Measurements from ENCODE around the gene DDX55. TPM values are rescaled to one million over a fixed set of nuclear protein-coding genes. Genes with fewer than 3 reads are reported as not detected.

DDX55 gene
- total and polyA plus RNA-seq, 2 experiments from 2014 or later: 39.8 to 53.3 TPM

GRCh38 chr12:123614531-123614930, 12.6 kb downstream of the DDX55 start (continued):
- TF ChIP-seq, protein P1, sequence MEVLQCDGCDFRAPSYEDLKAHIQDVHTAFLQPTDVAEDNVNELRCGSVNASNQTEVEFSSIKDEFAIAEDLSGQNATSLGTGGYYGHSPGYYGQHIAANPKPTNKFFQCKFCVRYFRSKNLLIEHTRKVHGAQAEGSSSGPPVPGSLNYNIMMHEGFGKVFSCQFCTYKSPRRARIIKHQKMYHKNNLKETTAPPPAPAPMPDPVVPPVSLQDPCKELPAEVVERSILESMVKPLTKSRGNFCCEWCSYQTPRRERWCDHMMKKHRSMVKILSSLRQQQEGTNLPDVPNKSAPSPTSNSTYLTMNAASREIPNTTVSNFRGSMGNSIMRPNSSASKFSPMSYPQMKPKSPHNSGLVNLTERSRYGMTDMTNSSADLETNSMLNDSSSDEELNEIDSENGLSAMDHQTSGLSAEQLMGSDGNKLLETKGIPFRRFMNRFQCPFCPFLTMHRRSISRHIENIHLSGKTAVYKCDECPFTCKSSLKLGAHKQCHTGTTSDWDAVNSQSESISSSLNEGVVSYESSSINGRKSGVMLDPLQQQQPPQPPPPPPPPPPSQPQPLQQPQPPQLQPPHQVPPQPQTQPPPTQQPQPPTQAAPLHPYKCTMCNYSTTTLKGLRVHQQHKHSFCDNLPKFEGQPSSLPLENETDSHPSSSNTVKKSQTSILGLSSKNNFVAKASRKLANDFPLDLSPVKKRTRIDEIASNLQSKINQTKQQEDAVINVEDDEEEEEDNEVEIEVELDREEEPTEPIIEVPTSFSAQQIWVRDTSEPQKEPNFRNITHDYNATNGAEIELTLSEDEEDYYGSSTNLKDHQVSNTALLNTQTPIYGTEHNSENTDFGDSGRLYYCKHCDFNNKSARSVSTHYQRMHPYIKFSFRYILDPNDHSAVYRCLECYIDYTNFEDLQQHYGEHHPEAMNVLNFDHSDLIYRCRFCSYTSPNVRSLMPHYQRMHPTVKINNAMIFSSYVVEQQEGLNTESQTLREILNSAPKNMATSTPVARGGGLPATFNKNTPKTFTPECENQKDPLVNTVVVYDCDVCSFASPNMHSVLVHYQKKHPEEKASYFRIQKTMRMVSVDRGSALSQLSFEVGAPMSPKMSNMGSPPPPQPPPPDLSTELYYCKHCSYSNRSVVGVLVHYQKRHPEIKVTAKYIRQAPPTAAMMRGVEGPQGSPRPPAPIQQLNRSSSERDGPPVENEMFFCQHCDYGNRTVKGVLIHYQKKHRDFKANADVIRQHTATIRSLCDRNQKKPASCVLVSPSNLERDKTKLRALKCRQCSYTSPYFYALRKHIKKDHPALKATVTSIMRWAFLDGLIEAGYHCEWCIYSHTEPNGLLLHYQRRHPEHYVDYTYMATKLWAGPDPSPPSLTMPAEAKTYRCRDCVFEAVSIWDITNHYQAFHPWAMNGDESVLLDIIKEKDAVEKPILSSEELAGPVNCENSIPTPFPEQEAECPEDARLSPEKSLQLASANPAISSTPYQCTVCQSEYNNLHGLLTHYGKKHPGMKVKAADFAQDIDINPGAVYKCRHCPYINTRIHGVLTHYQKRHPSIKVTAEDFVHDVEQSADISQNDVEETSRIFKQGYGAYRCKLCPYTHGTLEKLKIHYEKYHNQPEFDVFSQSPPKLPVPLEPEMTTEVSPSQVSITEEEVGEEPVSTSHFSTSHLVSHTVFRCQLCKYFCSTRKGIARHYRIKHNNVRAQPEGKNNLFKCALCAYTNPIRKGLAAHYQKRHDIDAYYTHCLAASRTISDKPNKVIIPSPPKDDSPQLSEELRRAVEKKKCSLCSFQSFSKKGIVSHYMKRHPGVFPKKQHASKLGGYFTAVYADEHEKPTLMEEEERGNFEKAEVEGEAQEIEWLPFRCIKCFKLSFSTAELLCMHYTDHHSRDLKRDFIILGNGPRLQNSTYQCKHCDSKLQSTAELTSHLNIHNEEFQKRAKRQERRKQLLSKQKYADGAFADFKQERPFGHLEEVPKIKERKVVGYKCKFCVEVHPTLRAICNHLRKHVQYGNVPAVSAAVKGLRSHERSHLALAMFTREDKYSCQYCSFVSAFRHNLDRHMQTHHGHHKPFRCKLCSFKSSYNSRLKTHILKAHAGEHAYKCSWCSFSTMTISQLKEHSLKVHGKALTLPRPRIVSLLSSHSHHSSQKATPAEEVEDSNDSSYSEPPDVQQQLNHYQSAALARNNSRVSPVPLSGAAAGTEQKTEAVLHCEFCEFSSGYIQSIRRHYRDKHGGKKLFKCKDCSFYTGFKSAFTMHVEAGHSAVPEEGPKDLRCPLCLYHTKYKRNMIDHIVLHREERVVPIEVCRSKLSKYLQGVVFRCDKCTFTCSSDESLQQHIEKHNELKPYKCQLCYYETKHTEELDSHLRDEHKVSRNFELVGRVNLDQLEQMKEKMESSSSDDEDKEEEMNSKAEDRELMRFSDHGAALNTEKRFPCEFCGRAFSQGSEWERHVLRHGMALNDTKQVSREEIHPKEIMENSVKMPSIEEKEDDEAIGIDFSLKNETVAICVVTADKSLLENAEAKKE (CRISPR knock-in tag; IDR thresholded peaks at IDR 0.05): no peak
- TF ChIP-seq STAT1 (IDR thresholded peaks at IDR 0.05; ENCODE audit: unreplicated experiment): no peak
- no peak for TF ChIP-seq POLR2AphosphoS5 (IDR thresholded peaks at IDR 0.05; ENCODE audit: low read depth)

DNA sequence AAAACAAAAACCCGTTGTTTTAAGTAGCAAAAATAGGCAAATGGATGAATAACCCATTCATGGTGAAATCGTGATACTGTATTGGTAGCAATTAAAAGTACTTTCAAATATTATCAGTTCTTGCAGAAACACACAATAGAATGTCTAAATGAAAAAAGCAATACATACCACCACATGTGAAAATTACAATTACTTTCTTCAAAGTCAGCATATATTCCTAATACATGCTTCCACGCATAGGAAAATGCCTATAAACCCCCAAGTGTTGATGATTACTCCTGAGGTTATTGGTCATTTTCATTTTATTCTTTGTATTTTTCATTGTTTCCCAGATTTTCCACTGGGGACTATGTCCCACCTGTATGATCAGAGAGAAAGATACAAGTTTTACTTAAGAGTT, 15.2 kb downstream of the DDX55 start:
- Histone ChIP-seq H2AFZ (no peak overlapping the region), H3K4me3 (no peak overlapping the region), H3K27ac (ENCODE audit: low read depth) (no peak overlapping the region), H3K79me2 (replicated peaks; ENCODE audit: insufficient read depth) (peaks cover 5% of the 10 kb centered on the region), H3F3A (replicated peaks; ENCODE audit: low read depth) (peaks cover 41% of the 10 kb centered on the region), H3K4me1 (ENCODE audit: insufficient read depth) (no peaks in the 10 kb centered on the region), H3K4me2 (no peak overlapping the region), H3K36me3 (ENCODE audit: insufficient read depth) (peaks cover 69% of the 10 kb centered on the region), H4K20me1 (replicated peaks; ENCODE audit: insufficient read depth) (peaks cover 27% of the 10 kb centered on the region), H3K27me3 (ENCODE audit: insufficient read depth) (no peaks in the 10 kb centered on the region), H3K9me2 (ENCODE audit: insufficient read depth) (no peaks in the 10 kb centered on the region)
- Mint-ChIP-seq H3K4me3 (no peak overlapping the region), H3K4me1 (no peaks in the 10 kb centered on the region), H3K36me3 (ENCODE audit: low read depth) (peaks cover 92% of the 10 kb centered on the region), H3K27me3 (ENCODE audit: insufficient read depth, low read depth, poor library complexity) (no peaks in the 10 kb centered on the region), H3K27ac (no peak overlapping the region), H3K9me3 (no peaks in the 10 kb centered on the region; the same call in 2 of the 3 replicates)
- DNase-seq (ENCODE audit: low spot score) (no peak), ATAC-seq (no peak)
- TF ChIP-seq POLR2AphosphoS5 (IDR thresholded peaks at IDR 0.05; ENCODE audit: low read depth) (no peak), ZNF331 (CRISPR knock-in tag; IDR thresholded peaks at IDR 0.05; ENCODE audit: low read depth) (no peak), ETS1 (IDR thresholded peaks at IDR 0.05) (no peak), JUNB (IDR thresholded peaks at IDR 0.05; ENCODE audit: unreplicated experiment) (no peak)
- TF ChIP-seq, protein P2, sequence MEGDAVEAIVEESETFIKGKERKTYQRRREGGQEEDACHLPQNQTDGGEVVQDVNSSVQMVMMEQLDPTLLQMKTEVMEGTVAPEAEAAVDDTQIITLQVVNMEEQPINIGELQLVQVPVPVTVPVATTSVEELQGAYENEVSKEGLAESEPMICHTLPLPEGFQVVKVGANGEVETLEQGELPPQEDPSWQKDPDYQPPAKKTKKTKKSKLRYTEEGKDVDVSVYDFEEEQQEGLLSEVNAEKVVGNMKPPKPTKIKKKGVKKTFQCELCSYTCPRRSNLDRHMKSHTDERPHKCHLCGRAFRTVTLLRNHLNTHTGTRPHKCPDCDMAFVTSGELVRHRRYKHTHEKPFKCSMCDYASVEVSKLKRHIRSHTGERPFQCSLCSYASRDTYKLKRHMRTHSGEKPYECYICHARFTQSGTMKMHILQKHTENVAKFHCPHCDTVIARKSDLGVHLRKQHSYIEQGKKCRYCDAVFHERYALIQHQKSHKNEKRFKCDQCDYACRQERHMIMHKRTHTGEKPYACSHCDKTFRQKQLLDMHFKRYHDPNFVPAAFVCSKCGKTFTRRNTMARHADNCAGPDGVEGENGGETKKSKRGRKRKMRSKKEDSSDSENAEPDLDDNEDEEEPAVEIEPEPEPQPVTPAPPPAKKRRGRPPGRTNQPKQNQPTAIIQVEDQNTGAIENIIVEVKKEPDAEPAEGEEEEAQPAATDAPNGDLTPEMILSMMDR (conservative IDR thresholded peaks at IDR 0.05; ENCODE audit: low read depth in 2 of 2): no peak
- TF ChIP-seq, protein P1 (CRISPR knock-in tag; IDR thresholded peaks at IDR 0.05): no peak

Measured in GM23338 (cell line).